ENCODE results near the gene WNK4. TPM values are rescaled to one million over a fixed set of nuclear protein-coding genes. Genes with fewer than 3 reads are reported as not detected.

The WNK4 gene
- total and polyA plus RNA-seq, 9 of the 15 experiments (the other 6 are each of a cell fraction or from before 2014, with no cell fraction given), result 0.32 to 25.8 (median 4.5) TPM

GRCh38 chr17:42743595-42744282, 36.7 kb upstream of the WNK4 start (continued):
- TF ChIP-seq TRIM25 (IDR thresholded peaks at IDR 0.05; ENCODE audit: borderline replicate concordance) (no peak), CBFA2T3 (IDR thresholded peaks at IDR 0.05) (peak; percentile 94), NR2F6 (CRISPR knock-in tag; IDR thresholded peaks at IDR 0.05) (no peak), RBM25 (IDR thresholded peaks at IDR 0.05; ENCODE audit: low read depth, low read length, severe bottlenecking) (no peak), CXXC5 (CRISPR knock-in tag; IDR thresholded peaks at IDR 0.05) (peak; percentile 66), USF2 (CRISPR knock-in tag; IDR thresholded peaks at IDR 0.05) (no peak), AFF1 (IDR thresholded peaks at IDR 0.05; ENCODE audit: low read depth in 1 of 2, partially characterized antibody in 2 of 2) (no peak), MEF2A (IDR thresholded peaks at IDR 0.05; ENCODE audit: control insufficient read depth, low read depth, low read length) (peak; percentile 86), ZBTB49 (CRISPR knock-in tag; IDR thresholded peaks at IDR 0.05; ENCODE audit: borderline replicate concordance) (no peak), STAT5A (IDR thresholded peaks at IDR 0.05; ENCODE audit: borderline replicate concordance, low read length) (peak; percentile 71; the same call in 1 of the 2 replicates), RBFOX2 (IDR thresholded peaks at IDR 0.05; ENCODE audit: low read depth, low read length) (no peak), PRPF4 (IDR thresholded peaks at IDR 0.05; ENCODE audit: insufficient read depth, low read depth, low read length, poor library complexity, severe bottlenecking) (no peak), RHOXF2B (CRISPR knock-in tag; conservative IDR thresholded peaks at IDR 0.05) (no peak), MAFK (IDR thresholded peaks at IDR 0.05; ENCODE audit: low read length) (no peak), NCOA2 (IDR thresholded peaks at IDR 0.05; ENCODE audit: partially characterized antibody in 2 of 2) (no peak), POLR3G (IDR thresholded peaks at IDR 0.05; ENCODE audit: extremely low read depth, insufficient read length, insufficient replicate concordance) (no peak), NFIX (CRISPR knock-in tag; IDR thresholded peaks at IDR 0.05; ENCODE audit: low read depth) (no peak), SP1 (CRISPR knock-in tag; IDR thresholded peaks at IDR 0.05) (no peak)

All from K562 (cell line).